Fibroblast of upper back skin (primary cell): ENCODE data around the gene SVOPL.

Experiments used
- DNase-seq: peaks from one replicate; pipeline ENCODE4 v3.0.0-alpha.2; 2013

The SVOPL gene

DNA sequence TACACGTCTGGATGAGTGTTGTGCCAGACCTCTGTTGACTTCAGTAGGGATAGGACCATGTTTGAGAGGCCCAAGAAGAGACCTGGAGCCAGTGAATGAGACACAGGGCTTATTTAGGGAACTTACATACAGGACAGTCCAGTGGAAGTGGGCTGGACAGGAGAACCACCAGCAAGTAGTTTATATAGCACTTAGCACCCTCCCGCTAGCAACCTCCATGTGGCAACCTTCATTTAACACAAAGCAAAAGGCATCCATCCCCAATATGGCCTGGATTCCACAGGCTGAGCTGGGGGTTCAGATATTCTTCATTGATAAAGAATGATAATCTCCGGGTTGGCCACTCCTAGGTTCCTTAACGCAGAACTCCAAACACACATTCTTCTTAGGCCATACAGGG, 147.4 kb downstream of the SVOPL start:
- DNase-seq, result no peak

DNA sequence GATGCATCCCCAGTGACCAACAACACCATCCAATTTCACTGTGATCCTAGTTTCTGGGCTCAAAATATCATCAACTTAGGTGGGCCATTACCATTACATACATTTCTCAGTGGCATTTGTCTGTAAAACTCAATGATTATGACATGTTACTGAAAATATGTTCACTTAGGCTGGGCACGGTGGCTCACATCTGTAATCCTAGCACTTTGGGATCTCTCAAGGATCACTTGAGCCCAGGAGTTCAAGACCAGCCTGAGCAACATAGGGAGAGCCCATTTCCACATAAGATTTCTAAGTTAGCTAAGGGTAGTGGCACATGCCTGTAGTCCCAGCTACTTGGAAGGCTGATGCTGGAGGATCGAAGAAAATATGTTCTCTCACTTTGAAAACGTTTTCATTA, 150.1 kb downstream of the SVOPL start:
- no peak for DNase-seq

DNA sequence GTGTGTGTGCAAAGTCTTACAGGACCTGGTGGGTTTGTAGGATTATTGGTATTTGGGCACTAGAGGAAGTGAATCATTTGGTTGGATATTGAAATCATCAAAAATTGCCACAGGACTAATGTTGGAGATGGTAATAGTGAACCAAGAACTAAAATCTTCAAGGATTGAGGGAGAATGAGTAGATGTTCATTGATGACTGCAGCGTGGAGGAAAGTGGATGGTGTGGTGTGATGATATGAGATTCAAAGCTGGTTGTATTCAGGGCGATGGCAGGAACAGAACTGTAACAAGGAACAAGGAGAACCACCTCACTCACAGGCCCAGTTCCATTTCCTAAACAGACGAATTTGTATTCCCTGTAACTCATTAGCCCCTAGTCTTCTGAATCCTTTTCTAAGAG, 150.8 kb downstream of the SVOPL start:
- no peak for DNase-seq

DNA sequence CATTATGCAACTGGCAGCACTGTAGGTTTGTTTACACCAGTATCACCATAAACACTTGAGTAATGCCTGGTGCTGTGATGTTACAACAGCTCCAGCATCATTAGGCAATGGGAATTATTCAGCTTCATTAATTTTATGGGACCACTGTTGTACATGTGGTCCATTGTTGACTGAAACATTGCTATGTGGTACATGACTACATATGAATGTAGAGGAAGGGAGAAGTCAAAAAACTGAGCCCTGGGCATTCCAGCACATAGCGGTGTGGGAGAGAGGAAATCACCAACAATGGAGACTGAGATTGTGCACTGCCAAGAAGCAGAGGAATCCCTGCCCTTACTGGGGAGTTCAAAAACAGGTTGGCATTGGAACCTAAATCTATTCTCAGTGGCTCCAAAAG, 152.1 kb downstream of the SVOPL start:
- DNase-seq, result no peak

DNA sequence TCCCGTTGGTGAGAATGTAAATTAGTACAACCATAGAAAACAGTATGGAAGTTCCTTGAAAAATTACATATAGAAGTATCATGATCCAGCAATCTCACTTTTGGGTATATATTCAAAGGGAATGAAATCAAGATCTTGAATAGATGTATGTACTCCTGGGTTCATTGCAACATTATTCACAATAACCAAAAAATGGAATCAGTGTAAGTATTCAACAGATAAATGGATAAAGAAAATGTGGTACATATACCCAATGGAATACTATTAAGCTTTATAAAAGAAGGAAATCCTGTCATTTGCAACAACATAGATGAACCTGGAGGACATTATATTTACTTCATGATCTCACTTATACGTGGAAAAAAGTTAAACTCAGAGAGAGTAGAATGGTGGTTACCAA, 154.3 kb downstream of the SVOPL start:
- no peak for DNase-seq

DNA sequence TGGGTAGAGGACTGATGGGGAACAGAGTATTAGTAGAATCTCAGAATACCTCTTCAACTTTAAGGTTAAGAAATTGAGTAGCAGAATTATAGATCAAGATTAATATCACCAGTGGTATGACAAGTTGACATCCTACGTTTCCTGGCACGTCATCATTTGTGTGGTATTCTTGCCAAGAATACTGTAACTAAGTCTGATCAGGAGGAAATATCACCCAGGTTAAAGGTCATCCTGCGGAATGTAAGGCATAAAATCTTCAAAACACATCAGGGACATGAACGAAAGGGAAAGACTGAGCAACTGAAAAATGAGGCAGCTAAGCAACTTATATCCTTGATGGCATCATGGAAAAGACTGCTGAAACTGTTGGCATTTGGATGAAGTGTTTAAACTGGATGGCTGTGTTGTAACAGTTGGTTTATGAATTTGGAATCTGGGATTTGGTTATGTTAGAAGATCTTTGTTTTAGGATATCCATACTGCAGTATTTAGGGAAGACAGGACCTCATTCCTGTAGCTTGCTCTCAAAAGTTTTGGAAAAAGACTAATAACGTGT, 155.0 kb downstream of the SVOPL start:
- DNase-seq, result no peak

DNA sequence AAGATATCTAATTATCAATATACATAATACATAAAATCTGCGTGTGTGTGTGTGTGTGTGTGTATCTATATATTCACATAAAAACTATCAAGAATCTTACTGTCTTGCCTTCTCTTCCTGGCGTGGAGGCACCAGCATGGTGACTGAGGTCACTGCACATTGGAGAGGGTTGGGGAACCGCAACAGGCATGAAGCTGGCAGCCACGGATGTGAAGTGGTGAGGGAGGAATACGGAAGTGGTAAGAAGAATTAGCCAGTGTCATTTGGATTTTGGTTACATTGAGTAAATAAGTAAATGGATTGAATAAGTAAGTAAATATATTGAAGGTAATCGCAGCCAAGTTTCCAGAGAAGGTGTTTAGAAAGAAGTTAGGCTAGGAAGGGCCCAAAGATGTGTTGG, 156.0 kb downstream of the SVOPL start:
- DNase-seq, result no peak
